HG02759 (cell line): ENCODE results near the gene PDCL2.
"Not testable (repeated sequence)": the region's sequence is repeated elsewhere in the genome, so short reads cannot be mapped to it uniquely, and the experiment has no call there.

ENCODE experiments used
- ATAC-seq: cut with Tn5 transposase; IDR thresholded peaks from one replicate; pipeline ENCODE4 v1.9.1; 2021; ENCODE audit warnings: mild to moderate bottlenecking, moderate library complexity; ENCODE audit not compliant: unreplicated experiment

The PDCL2 gene

DNA sequence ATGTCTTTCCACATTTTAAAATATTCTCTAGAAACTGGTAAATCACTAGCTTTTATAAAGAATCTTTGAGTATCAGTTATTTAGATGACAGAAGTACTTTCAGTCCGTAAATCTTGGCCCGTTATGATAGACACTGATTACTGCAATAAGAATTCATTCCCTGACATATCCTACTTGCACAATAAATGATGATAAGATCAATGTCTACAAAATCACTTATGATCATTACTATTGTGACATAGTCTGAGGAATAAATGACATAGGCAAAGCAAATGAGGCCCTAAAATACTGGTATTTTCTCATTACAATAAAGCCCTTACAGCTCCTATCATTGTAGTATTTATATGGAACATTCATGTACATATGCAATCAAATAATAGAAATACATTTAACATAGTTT lies 6.6 kb upstream of the PDCL2 start:
- ATAC-seq = no peak

DNA sequence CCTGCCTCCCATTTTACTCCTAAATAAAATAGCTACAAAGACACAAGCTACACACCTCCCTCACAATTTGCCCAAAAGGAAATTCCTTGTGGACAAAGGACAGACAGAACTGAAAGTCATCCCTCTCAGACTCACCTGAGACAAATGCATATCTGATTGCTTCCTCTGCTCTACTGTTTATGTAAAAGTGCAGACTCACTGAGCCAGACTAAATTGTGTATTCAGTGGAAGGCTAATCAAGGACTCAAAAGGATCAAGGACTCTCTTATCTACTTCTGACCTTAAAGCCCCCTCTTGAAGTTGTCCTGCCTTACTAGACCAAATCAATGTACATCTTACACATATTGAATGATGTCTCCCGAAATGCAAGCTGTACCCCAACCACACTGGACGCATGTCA lies 3.9 kb downstream of the PDCL2 start:
- no peak for ATAC-seq

DNA sequence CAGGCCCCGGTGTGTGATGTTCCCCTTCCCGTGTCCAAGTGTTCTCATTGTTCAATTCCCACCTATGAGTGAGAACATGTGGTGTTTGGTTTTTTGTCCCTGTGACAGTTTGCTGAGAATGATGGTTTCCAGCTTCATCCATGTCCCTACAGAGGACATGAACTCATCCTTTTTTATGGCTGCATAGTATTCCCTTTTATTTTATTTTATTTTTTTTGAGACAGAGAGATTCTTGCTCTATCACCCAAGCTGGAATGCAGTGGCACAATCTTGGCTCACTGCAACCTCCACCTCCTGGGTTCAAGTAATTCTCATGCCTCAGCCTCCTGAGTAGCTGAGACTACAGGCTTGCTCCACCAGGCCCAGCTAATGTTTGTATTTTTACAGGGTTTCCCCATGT lies 9.3 kb downstream of the PDCL2 start:
- ATAC-seq = not testable (repeated sequence)

DNA sequence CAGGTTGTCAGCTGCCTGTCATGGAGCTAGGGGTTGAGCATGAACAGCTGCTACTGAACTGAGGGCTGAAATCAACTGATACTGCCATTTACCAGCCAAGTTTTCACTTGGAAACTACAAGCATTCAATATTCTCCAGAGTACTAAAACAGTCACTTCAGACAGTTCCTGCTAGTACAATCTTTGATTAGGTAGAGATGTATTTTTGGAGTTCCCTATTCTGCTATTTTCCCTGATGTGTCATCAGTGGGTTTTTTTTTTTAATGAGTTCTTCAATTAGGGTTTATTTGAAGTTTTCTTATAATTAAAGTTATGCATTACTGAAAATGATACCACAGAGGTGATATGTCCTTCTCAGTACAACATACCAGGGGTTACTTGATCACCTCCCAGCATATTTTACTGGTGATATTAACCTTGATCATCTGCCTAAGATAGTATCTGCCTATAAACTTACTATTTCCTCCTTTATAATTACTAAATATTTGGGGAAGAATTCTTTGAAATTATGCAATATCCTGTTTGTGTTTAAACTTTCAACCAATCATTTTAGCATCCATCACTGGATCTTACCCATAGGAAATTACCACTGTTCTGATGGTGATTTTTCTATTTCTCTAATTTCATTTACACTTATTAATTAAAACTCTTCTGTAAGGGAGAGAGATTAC lies 13.6 kb downstream of the PDCL2 start:
- no peak for ATAC-seq

DNA sequence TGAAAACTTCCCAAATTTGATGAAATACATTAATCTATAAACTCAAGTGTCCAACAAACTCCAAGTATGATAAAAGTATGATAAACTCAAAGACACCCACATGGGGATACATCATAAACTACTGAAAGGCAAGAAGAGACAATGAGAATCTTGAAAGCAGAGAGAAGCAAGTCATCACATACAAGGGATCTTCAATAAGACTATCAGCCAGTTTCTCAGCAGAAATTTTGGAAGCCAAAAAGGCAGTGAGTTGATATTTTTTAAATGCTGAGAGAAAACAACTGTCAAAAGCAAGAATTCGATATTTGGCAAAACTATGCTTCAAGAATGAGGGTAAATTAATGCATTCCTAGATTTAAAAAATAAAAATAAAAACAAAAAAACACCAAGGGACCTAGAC lies 16.5 kb downstream of the PDCL2 start:
- no peak for ATAC-seq

DNA sequence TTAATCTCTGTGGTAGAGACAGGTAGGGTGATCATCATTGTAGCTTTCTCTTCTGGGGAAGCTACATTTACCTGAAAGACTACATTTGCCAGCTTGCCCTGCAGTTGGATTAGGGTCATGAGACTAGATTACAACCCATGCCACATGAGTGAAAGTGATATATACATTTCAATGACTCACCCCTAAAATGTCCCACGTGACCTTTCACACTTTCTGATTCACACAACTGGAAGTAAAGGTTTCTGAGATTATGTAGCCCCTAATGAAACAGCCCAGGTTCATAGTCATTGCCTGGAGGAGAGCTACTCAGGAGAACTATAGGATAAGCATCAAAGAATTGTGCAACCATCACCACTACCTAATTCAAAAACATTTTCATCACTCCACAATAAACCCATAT lies 17.8 kb downstream of the PDCL2 start:
- no peak for ATAC-seq

DNA sequence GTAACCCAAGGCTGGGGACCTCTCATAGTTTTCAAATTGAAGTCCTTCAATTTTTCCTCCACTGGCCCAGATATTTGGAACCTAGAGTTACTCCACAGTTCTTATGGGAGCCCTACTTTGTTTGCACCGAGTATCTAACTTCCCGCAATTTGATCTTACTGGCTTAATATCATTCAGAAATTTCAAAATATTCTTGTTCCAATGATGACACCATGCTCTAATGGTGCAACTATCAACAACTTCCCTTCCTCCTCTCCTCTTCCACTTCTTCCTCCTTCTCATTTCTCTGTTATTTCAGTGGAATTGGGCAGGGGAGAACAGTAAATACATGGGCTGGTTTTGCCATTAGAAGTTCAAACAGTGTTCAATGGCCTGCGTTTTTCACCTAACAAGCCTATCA lies 20.2 kb downstream of the PDCL2 start:
- no peak for ATAC-seq

DNA sequence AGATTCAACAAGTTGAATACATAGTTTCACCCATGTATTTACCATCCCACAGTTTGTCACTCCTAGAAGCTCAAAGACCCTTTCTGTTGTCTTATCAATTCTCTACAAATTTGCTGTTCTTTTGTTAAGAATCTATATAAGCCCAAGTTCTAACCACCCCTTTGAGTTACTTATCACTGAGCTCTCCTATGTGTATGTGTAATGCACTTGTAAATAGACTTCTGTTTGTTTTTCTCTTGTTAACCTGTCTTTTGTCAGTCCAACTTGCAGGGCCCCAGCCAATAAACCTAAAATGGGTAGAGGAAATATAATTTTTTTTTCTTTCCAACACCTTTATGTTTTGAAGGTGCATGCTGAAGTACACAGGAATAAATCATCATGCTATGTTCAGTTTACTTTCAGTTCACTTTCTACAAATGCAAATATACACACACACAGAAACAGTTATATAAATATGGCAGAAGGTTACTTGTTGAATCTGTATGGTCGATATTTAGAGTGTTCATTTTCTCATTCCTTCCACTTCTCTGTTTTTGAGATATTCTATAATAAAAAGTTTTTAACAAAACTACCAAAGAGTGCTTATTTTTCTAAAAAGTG lies 23.0 kb downstream of the PDCL2 start:
- no peak for ATAC-seq

DNA sequence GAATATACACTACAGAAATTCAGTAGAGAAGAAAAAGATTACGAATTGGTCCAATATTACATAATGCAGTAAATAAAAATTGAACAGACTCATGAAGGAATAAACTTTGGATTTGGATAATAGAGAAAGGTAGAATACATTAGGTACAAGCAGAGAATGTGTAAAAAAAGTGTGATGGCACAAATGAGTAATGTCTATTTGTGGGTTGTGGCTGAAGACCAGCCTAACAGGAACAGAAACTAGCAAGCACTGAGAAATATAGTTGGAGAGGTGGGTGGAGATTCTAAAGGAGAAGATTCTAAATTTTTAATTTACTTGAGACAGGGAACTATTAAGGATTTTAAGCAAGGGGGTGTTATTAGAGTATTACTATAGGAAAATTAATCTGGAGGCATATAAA lies 30.2 kb downstream of the PDCL2 start:
- ATAC-seq = peak; percentile 100

DNA sequence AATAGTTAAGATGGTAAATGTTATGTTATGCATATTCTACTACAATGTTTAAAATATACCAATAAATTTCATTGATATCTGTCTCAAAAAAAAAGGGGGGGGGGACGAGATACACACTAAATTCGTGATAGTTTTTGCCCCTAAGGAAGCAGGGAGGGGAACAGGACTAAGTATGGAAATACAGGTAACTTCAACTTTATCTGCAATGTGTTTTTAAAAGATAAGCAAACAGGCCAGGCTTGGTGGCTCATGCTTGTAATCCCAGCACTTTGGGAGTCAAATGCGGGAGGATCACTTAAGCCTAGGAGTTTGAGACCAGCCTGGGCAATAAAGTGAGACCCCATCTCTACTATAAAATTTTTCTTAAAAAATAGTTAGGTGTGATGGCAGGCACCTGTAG lies 31.9 kb downstream of the PDCL2 start:
- no peak for ATAC-seq

DNA sequence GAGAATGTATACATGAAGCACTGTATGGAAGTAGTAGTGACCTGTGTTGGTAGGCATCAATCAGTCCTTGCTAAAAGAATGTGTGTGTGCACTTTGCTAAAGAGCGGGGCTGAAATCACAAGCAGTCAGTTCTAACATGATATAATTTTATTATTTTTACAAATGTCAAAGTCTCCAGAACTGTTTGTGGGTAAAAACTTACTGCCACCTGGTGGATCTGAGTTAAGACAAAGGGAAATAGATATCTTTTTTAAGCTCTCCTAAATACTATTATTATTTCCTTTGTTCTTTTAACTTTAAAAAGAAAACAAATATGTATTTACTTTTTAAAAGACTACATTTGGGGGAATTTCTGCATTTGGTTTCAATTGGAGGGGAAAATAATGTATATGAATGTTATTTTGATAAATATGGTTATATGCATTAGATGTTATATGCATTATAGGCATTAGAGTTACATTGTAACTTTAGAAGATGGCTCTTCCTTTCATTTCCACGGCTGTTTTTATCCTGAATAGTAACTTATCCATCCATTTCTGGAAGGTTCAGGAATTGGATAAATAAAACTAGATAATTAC lies 37.5 kb downstream of the PDCL2 start:
- ATAC-seq = no peak

DNA sequence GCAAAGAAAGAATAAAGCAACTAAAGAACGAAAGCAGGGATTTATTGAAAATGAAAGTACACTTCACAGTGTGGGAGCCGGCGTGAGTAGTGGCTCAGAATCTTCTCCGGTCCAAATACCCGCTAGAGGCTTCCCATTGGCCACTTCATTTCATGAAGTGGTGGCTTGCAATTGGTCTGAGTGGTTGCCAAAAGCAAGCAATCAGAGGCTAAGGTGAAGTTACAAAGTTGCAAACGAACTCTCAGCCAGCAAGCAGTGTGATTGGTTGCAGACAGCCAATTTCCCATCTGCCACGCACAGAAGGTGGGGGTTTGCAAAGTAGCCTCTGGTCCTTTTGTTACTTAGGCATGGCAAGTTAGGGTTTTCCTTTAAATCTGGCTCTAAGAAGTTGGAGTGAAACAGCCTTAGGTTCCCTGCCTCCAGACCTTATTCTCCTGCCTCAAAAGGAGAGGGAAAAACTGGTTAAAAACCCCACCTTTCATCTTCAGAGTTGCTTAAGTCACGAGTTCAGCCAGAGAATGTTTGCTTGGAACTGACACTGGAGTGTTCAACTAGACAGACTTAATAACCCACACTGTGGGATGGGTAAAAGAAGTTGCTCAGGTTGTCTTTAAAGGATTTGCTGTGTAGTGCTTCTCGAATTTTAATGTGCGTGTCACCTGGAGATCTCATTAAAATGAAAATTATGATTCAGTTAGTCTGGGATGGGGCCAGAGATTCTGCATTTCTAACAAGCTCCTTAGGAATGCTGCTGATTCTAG lies 38.4 kb downstream of the PDCL2 start:
- no peak for ATAC-seq

DNA sequence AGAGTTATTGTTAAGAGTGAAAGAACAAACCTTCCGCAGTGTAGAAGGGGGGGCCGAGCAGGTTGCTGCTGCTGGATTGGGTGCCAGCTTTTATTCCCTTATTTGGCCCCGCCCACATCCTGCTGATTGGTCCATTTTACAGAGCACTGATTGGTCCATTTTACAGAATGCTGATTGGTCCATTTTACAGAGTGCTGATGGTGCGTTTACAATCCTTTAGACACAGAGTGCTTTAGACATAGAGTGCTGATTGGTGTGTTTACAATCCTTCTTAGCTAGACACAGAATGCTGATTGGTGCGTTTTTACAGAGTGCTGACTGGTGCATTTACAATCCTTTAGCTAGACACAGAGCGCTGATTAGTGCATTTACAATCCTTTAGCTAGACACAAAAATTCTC lies 40.1 kb downstream of the PDCL2 start:
- ATAC-seq = not testable (repeated sequence)

DNA sequence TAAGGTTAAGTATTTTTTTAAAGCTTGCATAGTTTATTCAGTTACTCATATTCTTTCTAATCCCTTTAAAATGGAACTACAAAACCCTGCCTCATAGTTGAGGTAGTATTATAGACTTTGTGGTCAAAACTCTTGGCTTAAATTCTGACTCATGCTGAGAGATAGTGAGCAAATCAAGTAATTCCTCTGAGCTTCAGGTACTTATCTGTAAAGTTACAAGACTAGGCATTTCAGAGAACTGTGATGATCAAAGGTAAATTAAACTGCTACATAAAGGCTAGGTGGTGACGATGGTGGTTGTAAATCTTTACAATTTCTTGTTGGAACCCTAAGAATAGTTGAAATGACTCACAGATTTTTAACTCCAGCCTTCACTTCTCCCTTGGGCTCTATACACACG lies 42.2 kb downstream of the PDCL2 start:
- no peak for ATAC-seq

DNA sequence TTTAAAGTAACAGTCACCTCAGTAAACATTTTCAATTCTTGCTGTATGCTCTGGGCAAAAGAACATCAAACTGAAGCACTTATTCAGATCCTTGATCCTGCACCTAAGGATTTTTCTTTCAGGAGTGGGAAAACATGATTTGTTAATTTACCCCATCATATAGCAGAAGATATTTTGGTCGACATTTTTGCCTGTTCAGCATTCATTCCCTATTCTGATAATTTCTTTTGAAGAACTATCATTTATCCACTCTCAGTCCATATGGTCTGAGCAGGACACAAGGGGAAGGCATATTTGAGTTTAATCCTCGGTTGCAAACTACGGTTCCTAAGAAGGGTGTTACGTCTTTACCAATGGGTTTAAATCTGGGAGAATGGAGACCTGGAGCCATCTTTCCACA lies 44.1 kb downstream of the PDCL2 start:
- no peak for ATAC-seq

DNA sequence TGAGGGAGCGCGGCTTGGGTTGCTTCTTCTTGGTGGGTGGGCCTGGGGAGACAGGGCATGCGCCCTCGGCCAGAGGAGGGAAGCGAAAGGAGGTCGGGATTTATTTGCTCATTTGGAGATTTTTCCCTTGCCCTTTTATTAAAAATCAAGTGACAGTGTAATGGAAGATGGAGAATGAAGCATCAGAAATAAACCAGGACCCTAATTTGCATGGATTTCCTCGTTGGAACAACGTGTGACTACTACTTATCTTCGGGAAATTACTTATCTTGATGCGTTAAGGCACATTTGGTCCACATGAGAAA lies 44.6 kb downstream of the PDCL2 start:
- ATAC-seq = no peak

DNA sequence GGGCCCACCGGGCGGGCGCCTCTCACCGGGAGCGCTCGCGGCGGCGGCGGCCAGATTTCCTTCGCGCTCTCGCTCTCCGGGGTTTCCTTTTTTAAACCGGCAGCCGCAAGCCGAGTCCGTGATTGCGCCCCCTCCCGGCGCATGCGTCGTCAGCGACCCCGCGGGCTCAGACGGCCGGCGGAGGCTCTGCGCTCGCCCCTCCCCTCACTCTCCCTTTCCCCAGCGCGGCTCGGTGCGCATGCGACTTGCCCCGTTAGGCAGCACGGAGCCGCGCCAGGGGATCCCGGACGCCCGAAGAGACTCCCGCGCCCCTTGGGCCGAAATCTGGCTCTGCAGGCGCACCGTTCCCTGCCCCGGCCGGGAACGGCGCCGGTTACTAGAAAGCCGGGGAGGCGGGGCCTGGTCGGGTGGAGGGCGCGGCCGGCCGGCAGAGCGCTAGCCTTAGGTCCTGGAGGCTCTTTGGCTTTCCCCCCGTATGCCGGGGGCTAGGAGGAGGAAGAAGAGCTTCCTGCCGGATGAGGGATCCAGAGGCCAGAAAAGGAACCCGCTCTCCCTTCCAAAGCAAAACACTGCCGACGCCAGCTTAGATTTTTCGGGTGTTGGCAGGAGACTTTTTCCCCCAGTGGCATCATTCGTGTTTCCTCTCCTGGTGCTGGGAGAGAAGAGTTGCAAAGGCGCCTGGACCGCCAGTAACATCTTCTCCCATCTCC lies 45.1 kb downstream of the PDCL2 start, which contains the start of gene CLOCK:
Gene CLOCK (minus strand): TSS at position 154 of the 710 bp plus-strand sequence. CDS start 64,124 bp downstream, outside the sequence.
- ATAC-seq = peak; percentile 79

DNA sequence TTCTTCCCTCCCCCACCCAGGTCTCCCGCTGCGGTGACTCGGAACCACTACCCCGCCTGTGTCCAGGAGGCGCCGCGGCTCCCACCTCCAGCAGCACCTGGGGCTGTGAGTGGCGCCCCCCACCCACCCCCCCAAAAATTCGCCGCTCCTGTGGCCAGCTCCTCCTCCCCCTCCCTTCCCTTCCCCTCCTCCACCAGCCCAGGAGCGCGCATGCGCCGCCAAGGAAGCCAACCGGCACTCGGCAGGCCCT lies 45.6 kb downstream of the PDCL2 start:
- peak; percentile 53 for ATAC-seq

DNA sequence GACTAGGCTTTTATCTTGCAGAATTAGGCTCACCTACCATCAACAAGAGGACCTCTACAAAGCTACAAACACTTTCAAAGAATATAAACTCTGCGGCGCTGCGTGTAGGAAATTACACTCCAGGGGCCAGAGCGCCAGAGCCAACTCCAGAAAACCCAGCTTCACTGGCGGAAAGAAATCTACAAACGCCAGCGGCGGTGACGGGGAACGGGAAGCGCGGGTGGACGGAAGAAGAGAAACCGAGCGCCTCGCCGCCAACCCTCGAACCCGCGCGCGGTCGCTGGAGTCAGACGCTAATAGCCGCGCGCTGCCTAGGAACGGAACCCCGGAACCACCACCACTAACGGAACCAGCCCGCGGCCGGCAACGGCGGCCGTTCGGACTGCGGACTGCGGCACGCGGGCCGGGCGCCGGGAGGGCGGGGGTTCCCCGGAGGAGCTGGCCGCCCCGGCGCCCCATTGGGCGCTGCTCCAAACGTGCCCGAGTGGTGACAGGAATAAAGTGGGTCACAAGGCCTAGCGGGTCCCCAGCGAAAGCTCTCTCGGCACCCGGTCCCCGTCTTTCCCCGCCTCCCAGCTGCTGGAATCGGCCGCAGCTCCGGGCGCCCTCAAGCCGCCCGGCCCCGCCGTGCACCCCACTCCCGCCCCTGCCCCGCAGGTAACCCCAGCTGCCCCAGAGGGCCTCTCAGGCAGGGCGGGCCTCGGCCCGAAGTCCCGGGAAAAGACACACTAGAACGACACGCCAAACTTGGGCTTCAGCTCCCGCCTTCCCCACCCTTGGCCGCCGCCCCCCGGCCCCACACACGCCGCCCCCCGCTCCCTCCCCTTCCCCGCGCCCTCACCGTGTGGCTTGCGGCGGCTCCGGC lies 46.2 kb downstream of the PDCL2 start:
- peak; percentile 46 for ATAC-seq

DNA sequence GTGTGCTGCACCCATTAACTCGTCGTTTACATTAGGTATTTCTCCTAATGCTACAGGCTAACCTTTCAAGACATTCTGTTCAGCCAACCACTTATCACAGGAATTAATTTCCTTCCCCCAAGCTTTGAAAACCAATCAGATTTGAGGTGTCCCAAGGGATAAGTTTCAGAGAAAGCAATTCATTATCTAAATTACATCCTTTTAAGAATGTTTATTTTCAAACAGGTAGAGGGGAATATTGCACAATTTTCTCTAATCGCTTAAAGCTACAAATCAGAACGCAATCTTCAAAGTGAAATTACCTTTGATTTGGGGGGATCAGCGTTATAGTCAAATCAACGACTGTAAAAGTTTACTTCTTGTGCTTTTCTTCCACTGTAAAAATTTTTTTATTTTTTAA lies 46.9 kb downstream of the PDCL2 start:
- ATAC-seq = no peak

DNA sequence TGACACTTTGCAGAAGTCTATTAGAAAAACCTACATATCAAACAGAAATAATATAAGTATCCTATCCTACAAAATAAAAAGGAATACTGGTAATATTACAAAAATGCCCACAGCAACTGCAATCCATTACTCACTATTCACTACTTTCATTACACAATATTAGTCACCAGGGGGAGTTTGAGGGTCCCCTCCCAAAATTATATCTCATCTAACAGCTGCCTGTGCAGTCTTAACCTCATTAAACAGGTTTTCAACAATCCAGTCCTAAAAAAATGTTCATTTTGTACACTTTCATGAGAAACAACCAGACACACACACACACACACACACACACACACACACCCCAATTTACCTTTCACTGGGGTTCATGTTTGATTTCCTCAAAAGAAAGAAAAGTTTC lies 48.2 kb downstream of the PDCL2 start:
- ATAC-seq = no peak
